ENCODE results near the gene CYYR1. TPM values are rescaled to one million over a fixed set of nuclear protein-coding genes. Genes with fewer than 3 reads are reported as not detected.
A peak's percentile ranks its signal among the peaks of the same experiment; 100 is the strongest.

Gene CYYR1
- polyA plus RNA-seq, 1 donor (not counting 4 experiments of a cell fraction or from before 2014, with no cell fraction given) = 1.5 TPM

DNA sequence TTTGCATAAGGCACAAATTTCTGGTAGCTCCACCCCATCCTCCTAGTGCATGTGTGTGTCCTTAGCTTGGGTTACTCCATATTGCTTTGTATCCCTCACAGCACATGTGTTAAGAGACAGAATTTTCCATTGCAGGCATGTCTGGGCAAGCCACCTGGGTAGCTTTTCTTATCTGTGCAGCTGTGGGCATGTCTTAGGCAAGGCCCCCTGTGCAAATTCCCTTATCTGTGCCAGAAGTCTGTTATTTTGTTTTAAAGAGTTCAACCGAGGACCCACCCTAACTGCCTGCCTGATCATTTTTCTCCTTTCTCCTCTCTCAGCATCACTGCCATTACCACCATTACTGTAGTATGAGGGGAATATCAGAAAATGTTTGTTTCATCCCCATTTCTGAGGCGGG, 131.9 kb downstream of the CYYR1 start:
- H3K36me3 ChIP-seq (ENCODE audit: control insufficient read depth in 2 of 2, extremely low read depth in 1 of 2, insufficient read depth in 2 of 2, low read length in 2 of 2) = no peaks in the 10 kb centered on the region
- peaks cover 7% of the 10 kb centered on the region for H3K4me1 ChIP-seq (ENCODE audit: control insufficient read depth, extremely low read depth, insufficient read depth, low read length)
- no peaks in the 10 kb centered on the region for H3K9me1 ChIP-seq (ENCODE audit: control insufficient read depth, extremely low read depth, insufficient read depth, low read length)
- no peaks in the 10 kb centered on the region for H3K27me3 ChIP-seq (ENCODE audit: control insufficient read depth, extremely low read depth, insufficient read depth, low read length)
- no peaks in the 10 kb centered on the region for H4K20me1 ChIP-seq (ENCODE audit: control insufficient read depth, extremely low read depth, insufficient read depth, low read length)
- peak overlapping the region; percentile 0 for H2AFZ ChIP-seq (ENCODE audit: control insufficient read depth, low read length)
- TF ChIP-seq EZH2 (IDR thresholded peaks at IDR 0.05; ENCODE audit: low read length) = no peak
- H3K9ac ChIP-seq (ENCODE audit: control insufficient read depth, extremely low read depth, insufficient read depth, low read length) = no peak overlapping the region
- H3K9me3 ChIP-seq (ENCODE audit: control insufficient read depth, low read depth, low read length) = peaks cover 2% of the 10 kb centered on the region
- no peak overlapping the region for H3K4me3 ChIP-seq (ENCODE audit: control insufficient read depth in 2 of 3, extremely low read depth in 1 of 3, insufficient read depth in 2 of 3, low read depth in 1 of 3, low read length in 3 of 3)
- H3K27ac ChIP-seq (ENCODE audit: control insufficient read depth, insufficient read depth, low read length) = peak overlapping the region; percentile 13
- FAIRE-seq = peak; percentile 87
- H3K79me2 ChIP-seq (ENCODE audit: control insufficient read depth, insufficient read depth, low read length) = no peaks in the 10 kb centered on the region
- H3K4me2 ChIP-seq (ENCODE audit: control insufficient read depth, extremely low read depth, insufficient read depth, low read depth, low read length) = no peak overlapping the region
- dilution Hi-C loops (cut with MboI; ENCODE audit: extremely low pct_ligation_motif_present, low sequenced_read_pairs) = no loop called here
- peak; percentile 52 for DNase-seq (ENCODE audit: low read depth, low spot score)

- TF ChIP-seq, protein P1, sequence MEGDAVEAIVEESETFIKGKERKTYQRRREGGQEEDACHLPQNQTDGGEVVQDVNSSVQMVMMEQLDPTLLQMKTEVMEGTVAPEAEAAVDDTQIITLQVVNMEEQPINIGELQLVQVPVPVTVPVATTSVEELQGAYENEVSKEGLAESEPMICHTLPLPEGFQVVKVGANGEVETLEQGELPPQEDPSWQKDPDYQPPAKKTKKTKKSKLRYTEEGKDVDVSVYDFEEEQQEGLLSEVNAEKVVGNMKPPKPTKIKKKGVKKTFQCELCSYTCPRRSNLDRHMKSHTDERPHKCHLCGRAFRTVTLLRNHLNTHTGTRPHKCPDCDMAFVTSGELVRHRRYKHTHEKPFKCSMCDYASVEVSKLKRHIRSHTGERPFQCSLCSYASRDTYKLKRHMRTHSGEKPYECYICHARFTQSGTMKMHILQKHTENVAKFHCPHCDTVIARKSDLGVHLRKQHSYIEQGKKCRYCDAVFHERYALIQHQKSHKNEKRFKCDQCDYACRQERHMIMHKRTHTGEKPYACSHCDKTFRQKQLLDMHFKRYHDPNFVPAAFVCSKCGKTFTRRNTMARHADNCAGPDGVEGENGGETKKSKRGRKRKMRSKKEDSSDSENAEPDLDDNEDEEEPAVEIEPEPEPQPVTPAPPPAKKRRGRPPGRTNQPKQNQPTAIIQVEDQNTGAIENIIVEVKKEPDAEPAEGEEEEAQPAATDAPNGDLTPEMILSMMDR (optimal IDR thresholded peaks at IDR 0.05 in 1 of 3, IDR thresholded peaks at IDR 0.05 in 1 of 3, conservative IDR thresholded peaks at IDR 0.05 in 1 of 3; ENCODE audit: extremely low read depth in 1 of 3, insufficient read depth in 2 of 3, low read length in 3 of 3) = no peak
- TF ChIP-seq EZH2 (IDR thresholded peaks at IDR 0.05; ENCODE audit: low read length) = no peak
- Histone ChIP-seq H3K9me3 (ENCODE audit: control insufficient read depth, low read depth, low read length) (peaks cover 2% of the 10 kb centered on the region), H3K27me3 (ENCODE audit: control insufficient read depth, extremely low read depth, insufficient read depth, low read length) (no peaks in the 10 kb centered on the region), H3K9ac (ENCODE audit: control insufficient read depth, extremely low read depth, insufficient read depth, low read length) (no peak overlapping the region), H3K4me1 (ENCODE audit: control insufficient read depth, extremely low read depth, insufficient read depth, low read length) (peaks cover 7% of the 10 kb centered on the region), H3K4me2 (ENCODE audit: control insufficient read depth, extremely low read depth, insufficient read depth, low read depth, low read length) (no peak overlapping the region), H2AFZ (ENCODE audit: control insufficient read depth, low read length) (no peak overlapping the region), H3K9me1 (ENCODE audit: control insufficient read depth, extremely low read depth, insufficient read depth, low read length) (no peaks in the 10 kb centered on the region), H3K79me2 (ENCODE audit: control insufficient read depth, insufficient read depth, low read length) (no peaks in the 10 kb centered on the region), H4K20me1 (ENCODE audit: control insufficient read depth, extremely low read depth, insufficient read depth, low read length) (no peaks in the 10 kb centered on the region), H3K4me3 (ENCODE audit: control insufficient read depth in 2 of 3, extremely low read depth in 1 of 3, insufficient read depth in 2 of 3, low read depth in 1 of 3, low read length in 3 of 3) (no peak overlapping the region), H3K27ac (ENCODE audit: control insufficient read depth, insufficient read depth, low read length) (no peak overlapping the region), H3K36me3 (ENCODE audit: control insufficient read depth in 2 of 2, extremely low read depth in 1 of 2, insufficient read depth in 2 of 2, low read length in 2 of 2) (no peaks in the 10 kb centered on the region)
- FAIRE-seq (no peak), DNase-seq (ENCODE audit: low read depth, low spot score) (no peak)
- dilution Hi-C loops (cut with MboI; ENCODE audit: extremely low pct_ligation_motif_present, low sequenced_read_pairs) = no loop called here
Observed at GRCh38 chr21:26438976-26439375, 134.1 kb downstream of the CYYR1 start.

DNA sequence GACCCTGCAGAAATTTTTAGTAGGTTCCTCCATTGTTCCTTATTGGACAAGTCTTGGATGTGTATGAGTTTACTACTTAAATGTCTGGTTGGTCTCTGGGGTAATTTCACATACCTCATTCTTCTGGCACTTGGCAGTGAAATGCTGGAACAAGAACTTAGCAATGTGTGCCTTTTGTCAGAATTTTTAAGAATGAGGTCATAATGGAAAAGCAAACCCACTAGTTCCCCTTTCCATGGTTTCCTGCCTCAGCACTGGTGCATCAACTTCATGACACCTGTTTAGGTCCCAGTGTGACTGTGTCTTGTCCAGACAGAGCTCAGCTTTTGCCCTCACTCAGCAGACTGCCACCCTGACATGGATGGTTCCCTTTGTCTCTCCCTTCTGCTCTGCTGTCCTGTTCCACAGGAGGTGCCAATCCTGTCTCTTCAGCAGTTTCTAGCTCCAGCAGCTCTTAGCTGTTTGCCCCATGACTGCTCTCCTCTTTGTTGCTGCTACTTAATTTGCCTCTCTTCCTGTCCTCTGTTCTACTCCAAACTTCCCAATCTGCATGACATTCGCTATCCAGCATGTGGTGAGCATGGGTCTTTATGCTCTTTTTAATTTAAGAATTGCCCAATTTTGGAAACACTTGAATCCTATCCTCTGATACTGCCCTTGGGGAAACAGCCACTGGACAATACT, 135.6 kb downstream of the CYYR1 start:
- no peaks in the 10 kb centered on the region for H3K27me3 ChIP-seq (ENCODE audit: control insufficient read depth, extremely low read depth, insufficient read depth, low read length)
- no peaks in the 10 kb centered on the region for H4K20me1 ChIP-seq (ENCODE audit: control insufficient read depth, extremely low read depth, insufficient read depth, low read length)
- H3K36me3 ChIP-seq (ENCODE audit: control insufficient read depth in 2 of 2, extremely low read depth in 1 of 2, insufficient read depth in 2 of 2, low read length in 2 of 2) = no peaks in the 10 kb centered on the region
- H3K27ac ChIP-seq (ENCODE audit: control insufficient read depth, insufficient read depth, low read length) = no peak overlapping the region
- no peaks in the 10 kb centered on the region for H3K9me1 ChIP-seq (ENCODE audit: control insufficient read depth, extremely low read depth, insufficient read depth, low read length)
- peak; percentile 68 for FAIRE-seq
- no peak overlapping the region for H3K4me2 ChIP-seq (ENCODE audit: control insufficient read depth, extremely low read depth, insufficient read depth, low read depth, low read length)
- H3K4me3 ChIP-seq (ENCODE audit: control insufficient read depth in 2 of 3, extremely low read depth in 1 of 3, insufficient read depth in 2 of 3, low read depth in 1 of 3, low read length in 3 of 3) = no peak overlapping the region
- H3K4me1 ChIP-seq (ENCODE audit: control insufficient read depth, extremely low read depth, insufficient read depth, low read length) = peaks cover 7% of the 10 kb centered on the region
- peak overlapping the region; percentile 11 for H2AFZ ChIP-seq (ENCODE audit: control insufficient read depth, low read length)
- DNase-seq (ENCODE audit: low read depth, low spot score) = no peak
- no peak for TF ChIP-seq EZH2 (IDR thresholded peaks at IDR 0.05; ENCODE audit: low read length)
- TF ChIP-seq, protein P1 (optimal IDR thresholded peaks at IDR 0.05 in 1 of 3, IDR thresholded peaks at IDR 0.05 in 1 of 3, conservative IDR thresholded peaks at IDR 0.05 in 1 of 3; ENCODE audit: extremely low read depth in 1 of 3, insufficient read depth in 2 of 3, low read length in 3 of 3) = no peak
- peaks cover 2% of the 10 kb centered on the region for H3K9me3 ChIP-seq (ENCODE audit: control insufficient read depth, low read depth, low read length)
- dilution Hi-C loops (cut with MboI; ENCODE audit: extremely low pct_ligation_motif_present, low sequenced_read_pairs) = no loop called here
- H3K79me2 ChIP-seq (ENCODE audit: control insufficient read depth, insufficient read depth, low read length) = no peaks in the 10 kb centered on the region
- no peak overlapping the region for H3K9ac ChIP-seq (ENCODE audit: control insufficient read depth, extremely low read depth, insufficient read depth, low read length)

All from keratinocyte (primary cell).